Caco-2 (cell line): Measurements from ENCODE around the gene TMEM239. TPM values are rescaled to one million over a fixed set of nuclear protein-coding genes. Genes with fewer than 3 reads are reported as not detected.

Experiments
- BruUV-seq: library from RNA; stranded (reverse); fragments of 400-500 nt; replicated peaks from 2 replicates; lab custom pipeline; 2021; lab: Mats Ljungman, UMichigan
- CTCF ChIA-PET: fragments of 300-600 bp; sonication (Branson Sonifier 250); formaldehyde crosslinking; loops from one replicate; lab custom pipeline; 2022; ENCODE audit warnings: antibody characterized with exemption; lab: Charles Lee
- POLR2A ChIA-PET: fragments of 300-600 bp; sonication (Branson Sonifier 250); formaldehyde crosslinking; loops from one replicate; lab custom pipeline; 2022; ENCODE audit warnings: antibody characterized with exemption; lab: Charles Lee
- DNase-seq, 2 experiments: peaks; one replicate each; pipeline versions ENCODE4 v3.0.0 to v3.0.0-alpha.2; 2020 to 2022
- H3K27me3 ChIP-seq: replicated peaks from 2 replicates; pipeline ENCODE4 v1.6.0; 2011; ENCODE audit warnings: low read length; ENCODE audit not compliant: control insufficient read depth, insufficient read depth
- H3K36me3 ChIP-seq: 2 replicates; pipeline ENCODE4 v1.5.1; 2011; ENCODE audit warnings: low read length; ENCODE audit not compliant: control insufficient read depth, insufficient read depth
- H3K4me1 ChIP-seq: fragments of 250-450 bp; sonication (Bioruptor Pico); 2 replicates; pipeline ENCODE4 v1.5.1; 2020; ENCODE audit warnings: mild to moderate bottlenecking
- H3K4me3 ChIP-seq: 2 replicates; pipeline ENCODE4 v1.5.1; 2011; ENCODE audit warnings: low read depth, mild to moderate bottlenecking, control low read depth, low read length
- H3K9me3 ChIP-seq: fragments of 250-450 bp; sonication (Bioruptor Pico); 2 replicates; pipeline ENCODE4 v1.5.1; 2020; ENCODE audit warnings: mild to moderate bottlenecking, moderate library complexity
- H3K27ac Mint-ChIP-seq: one replicate; pipeline ENCODE4 v1.8.0; 2022; ENCODE audit warnings: mixed read lengths; ENCODE audit not compliant: unreplicated experiment
- H3K27me3 Mint-ChIP-seq: one replicate; pipeline ENCODE4 v1.8.0; 2022; ENCODE audit warnings: mixed read lengths; ENCODE audit not compliant: insufficient read depth, unreplicated experiment
- H3K36me3 Mint-ChIP-seq: one replicate; pipeline ENCODE4 v1.8.0; 2022; ENCODE audit warnings: mild to moderate bottlenecking, mixed read lengths; ENCODE audit not compliant: insufficient read depth, unreplicated experiment
- H3K4me1 Mint-ChIP-seq: one replicate; pipeline ENCODE4 v1.8.0; 2022; ENCODE audit warnings: low read depth, mixed read lengths; ENCODE audit not compliant: unreplicated experiment
- H3K4me3 Mint-ChIP-seq: one replicate; pipeline ENCODE4 v1.8.0; 2022; ENCODE audit warnings: mild to moderate bottlenecking, moderate library complexity, mixed read lengths; ENCODE audit not compliant: unreplicated experiment
- H3K9me3 Mint-ChIP-seq: one replicate; pipeline ENCODE4 v1.8.0; 2022; ENCODE audit warnings: mixed read lengths; ENCODE audit not compliant: unreplicated experiment
- intact Hi-C: fragments of 100-400 bp; cut with micrococcal nuclease; formaldehyde crosslinking; loops from one replicate; pipeline ENCODE4 v1.10.0; 2022; ENCODE audit not compliant: unreplicated experiment
- total RNA-seq: library from RNA; stranded (reverse); gene quantifications from 2 replicates; pipeline ENCODE4 v1.2.3, GENCODE V29; 2022
- TF ChIP-seq, protein P1 (sequence below), 2 experiments: fragments of 200-600 bp in 1 of 2; IDR thresholded peaks; 1 replicate in 1 of 2; 2 replicates in 1 of 2; pipeline versions ENCODE4 v1.5.1 to v1.8.0; 2011 to 2022; ENCODE audit warnings: antibody characterized with exemption in 1 of 2, control low read depth in 1 of 2, inconsistent platforms in 1 of 2, low read depth in 1 of 2, low read length in 1 of 2, mild to moderate bottlenecking in 1 of 2, moderate library complexity in 1 of 2; ENCODE audit not compliant: insufficient read depth in 1 of 2, severe bottlenecking in 1 of 2, unreplicated experiment in 1 of 2

TMEM239 gene
- total RNA-seq, 1 experiment from 2014 or later: not detected

DNA sequence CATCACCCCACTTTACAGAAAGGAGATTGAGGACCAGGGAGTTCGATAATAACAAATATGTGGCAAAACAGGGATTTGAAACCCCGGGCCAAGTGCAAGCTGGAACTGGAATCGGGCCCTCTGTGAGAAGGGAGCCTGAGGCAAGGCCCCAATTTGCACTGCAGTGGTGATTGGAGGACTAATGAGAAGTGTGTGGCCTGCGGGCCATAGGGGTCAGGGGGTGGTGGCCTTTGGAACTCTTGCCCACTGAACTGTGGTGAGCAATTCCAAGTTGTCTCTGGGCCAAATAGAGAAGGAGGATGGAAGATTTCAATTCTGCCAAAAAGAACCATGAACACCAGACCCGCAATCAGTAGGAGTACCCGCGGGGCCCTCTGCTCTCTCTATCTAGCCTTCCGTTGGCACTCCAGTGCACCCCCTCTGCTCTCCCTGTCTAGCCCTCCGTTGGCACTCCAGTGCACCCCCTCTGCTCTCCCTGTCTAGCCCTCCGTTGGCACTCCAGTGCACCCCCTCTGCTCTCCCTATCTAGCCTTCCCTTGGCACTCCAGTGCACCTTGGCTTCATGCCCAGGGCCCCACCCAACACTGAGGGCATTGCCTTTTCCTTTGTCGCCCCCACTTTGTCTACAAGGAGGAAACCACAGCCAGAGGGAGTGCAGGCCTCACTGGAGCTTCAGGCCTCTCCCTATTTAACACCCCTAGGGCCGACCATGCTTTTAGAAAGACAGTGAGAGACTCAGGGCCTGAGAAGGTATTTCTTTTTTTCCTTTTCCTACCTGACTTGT lies 51.1 kb downstream of the TMEM239 start:
- Histone ChIP-seq H3K4me3 (no peak overlapping the region), H3K4me1 (peaks cover 5% of the 10 kb centered on the region; the same call in 1 of the 2 replicates), H3K9me3 (no peaks in the 10 kb centered on the region), H3K27me3 (no peaks in the 10 kb centered on the region), H3K36me3 (no peaks in the 10 kb centered on the region)
- H3K27me3 Mint-ChIP-seq: no peaks in the 10 kb centered on the region
- CTCF ChIA-PET: interaction anchor here (0.9 kb wide), 1 partner anchor 15 kb away, joined by 3 read pairs; no protein-coding TSS in a partner anchor
- intact Hi-C loops: no loop called here
- peaks cover 6% of the 10 kb centered on the region for H3K4me1 Mint-ChIP-seq
- H3K27ac Mint-ChIP-seq: no peak overlapping the region
- no peaks in the 10 kb centered on the region for H3K9me3 Mint-ChIP-seq
- POLR2A ChIA-PET: no interaction called here
- H3K4me3 Mint-ChIP-seq: no peak overlapping the region
- no TSS peak for BruUV-seq
- no peaks in the 10 kb centered on the region for H3K36me3 Mint-ChIP-seq
- TF ChIP-seq, protein P1, sequence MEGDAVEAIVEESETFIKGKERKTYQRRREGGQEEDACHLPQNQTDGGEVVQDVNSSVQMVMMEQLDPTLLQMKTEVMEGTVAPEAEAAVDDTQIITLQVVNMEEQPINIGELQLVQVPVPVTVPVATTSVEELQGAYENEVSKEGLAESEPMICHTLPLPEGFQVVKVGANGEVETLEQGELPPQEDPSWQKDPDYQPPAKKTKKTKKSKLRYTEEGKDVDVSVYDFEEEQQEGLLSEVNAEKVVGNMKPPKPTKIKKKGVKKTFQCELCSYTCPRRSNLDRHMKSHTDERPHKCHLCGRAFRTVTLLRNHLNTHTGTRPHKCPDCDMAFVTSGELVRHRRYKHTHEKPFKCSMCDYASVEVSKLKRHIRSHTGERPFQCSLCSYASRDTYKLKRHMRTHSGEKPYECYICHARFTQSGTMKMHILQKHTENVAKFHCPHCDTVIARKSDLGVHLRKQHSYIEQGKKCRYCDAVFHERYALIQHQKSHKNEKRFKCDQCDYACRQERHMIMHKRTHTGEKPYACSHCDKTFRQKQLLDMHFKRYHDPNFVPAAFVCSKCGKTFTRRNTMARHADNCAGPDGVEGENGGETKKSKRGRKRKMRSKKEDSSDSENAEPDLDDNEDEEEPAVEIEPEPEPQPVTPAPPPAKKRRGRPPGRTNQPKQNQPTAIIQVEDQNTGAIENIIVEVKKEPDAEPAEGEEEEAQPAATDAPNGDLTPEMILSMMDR (IDR thresholded peaks at IDR 0.05; ENCODE audit: insufficient read depth in 1 of 2, low read depth in 1 of 2, low read length in 1 of 2, severe bottlenecking in 1 of 2, unreplicated experiment in 1 of 2): no peak
- DNase-seq: no peak

Other genes starting within 250 kb of the TMEM239 start
- 497 and 524 TPM in 2 replicates for gene NOP56, start 163.7 kb upstream of the TMEM239 start, total RNA-seq
- 123 and 137 TPM in 2 replicates for gene IDH3B, start 152.1 kb upstream of the TMEM239 start, total RNA-seq
- gene EBF4, start 123.6 kb upstream of the TMEM239 start, total RNA-seq: 5.7 and 7.5 TPM in 2 replicates
- gene CPXM1, start 15.7 kb upstream of the TMEM239 start, total RNA-seq: not detected in 2 replicates
- gene C20orf141, start 1.4 kb upstream of the TMEM239 start, total RNA-seq: not detected in 2 replicates
- 43.9 and 44.7 TPM in 2 replicates for gene PCED1A, start 24.3 kb downstream of the TMEM239 start, total RNA-seq
- gene VPS16, start 24.4 kb downstream of the TMEM239 start, total RNA-seq: 41.3 and 46.6 TPM in 2 replicates
- 51.4 and 57.0 TPM in 2 replicates for gene PTPRA, start 57.1 kb downstream of the TMEM239 start, total RNA-seq
- 0.74 TPM in 1 of 2 replicates, not detected in the other for gene GNRH2, start 227.3 kb downstream of the TMEM239 start, total RNA-seq
- gene MRPS26, start 229.7 kb downstream of the TMEM239 start, total RNA-seq: 93.9 and 95.0 TPM in 2 replicates